ENCODE data around the gene PFDN6.

DNA sequence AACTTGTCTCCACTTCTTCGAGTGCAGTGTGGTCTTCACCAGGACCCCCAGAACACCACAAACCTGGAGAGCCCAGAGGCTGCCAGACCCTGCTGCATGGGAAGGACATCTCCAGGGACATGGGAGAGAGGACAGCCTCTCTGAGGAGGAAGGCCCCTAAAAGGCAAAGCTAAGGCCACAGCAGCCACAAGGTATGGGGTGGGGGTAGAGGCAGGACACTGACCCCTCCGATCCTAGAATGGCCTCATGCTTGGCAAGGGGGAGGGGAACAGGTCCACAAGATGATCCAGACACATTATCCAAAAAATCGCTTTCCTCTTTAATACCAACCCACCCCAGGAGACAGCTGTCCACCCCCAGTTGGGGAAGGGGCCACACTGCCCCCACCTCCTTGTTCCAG, 10.6 kb upstream of the PFDN6 start:
- TF ChIP-seq, protein P1, sequence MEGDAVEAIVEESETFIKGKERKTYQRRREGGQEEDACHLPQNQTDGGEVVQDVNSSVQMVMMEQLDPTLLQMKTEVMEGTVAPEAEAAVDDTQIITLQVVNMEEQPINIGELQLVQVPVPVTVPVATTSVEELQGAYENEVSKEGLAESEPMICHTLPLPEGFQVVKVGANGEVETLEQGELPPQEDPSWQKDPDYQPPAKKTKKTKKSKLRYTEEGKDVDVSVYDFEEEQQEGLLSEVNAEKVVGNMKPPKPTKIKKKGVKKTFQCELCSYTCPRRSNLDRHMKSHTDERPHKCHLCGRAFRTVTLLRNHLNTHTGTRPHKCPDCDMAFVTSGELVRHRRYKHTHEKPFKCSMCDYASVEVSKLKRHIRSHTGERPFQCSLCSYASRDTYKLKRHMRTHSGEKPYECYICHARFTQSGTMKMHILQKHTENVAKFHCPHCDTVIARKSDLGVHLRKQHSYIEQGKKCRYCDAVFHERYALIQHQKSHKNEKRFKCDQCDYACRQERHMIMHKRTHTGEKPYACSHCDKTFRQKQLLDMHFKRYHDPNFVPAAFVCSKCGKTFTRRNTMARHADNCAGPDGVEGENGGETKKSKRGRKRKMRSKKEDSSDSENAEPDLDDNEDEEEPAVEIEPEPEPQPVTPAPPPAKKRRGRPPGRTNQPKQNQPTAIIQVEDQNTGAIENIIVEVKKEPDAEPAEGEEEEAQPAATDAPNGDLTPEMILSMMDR (IDR thresholded peaks at IDR 0.05) = no peak
- no peak for TF ChIP-seq POLR2A (IDR thresholded peaks at IDR 0.05)

Data from right lobe of liver (tissue), 4 donors.